Tibial artery (tissue), 4 donors: ENCODE results near the gene EFCAB6.

Experiments
- DNase-seq, 2 donors: peaks; one replicate each; pipeline ENCODE4 v3.0.0-alpha.2; 2019
- H3K27ac ChIP-seq, 2 donors: fragments of 200-600 bp; sonication (generic) in 1 of 2; 1 replicate in 1 of 2; 2 replicates in 1 of 2; pipeline ENCODE4 v1.5.1; 2018 to 2019; ENCODE audit warnings: mild to moderate bottlenecking in 1 of 2
- H3K27me3 ChIP-seq, 2 donors: fragments of 200-600 bp; sonication (generic) in 1 of 2; one replicate each; pipeline versions ENCODE4 v1.5.1 to v1.6.0; 2016 to 2019
- H3K36me3 ChIP-seq, 3 donors: fragments of 200-600 bp; sonication (generic) in 2 of 3; one replicate each; pipeline ENCODE4 v1.5.1; 2016 to 2019; ENCODE audit warnings: mild to moderate bottlenecking in 2 of 3
- H3K4me1 ChIP-seq, 4 donors: fragments of 200-600 bp; sonication (generic) in 2 of 4; 1 replicate in 3 of 4; 2 replicates in 1 of 4; pipeline ENCODE4 v1.5.1; 2016 to 2019
- H3K4me3 ChIP-seq, 2 donors: fragments of 200-600 bp; sonication (generic) in 1 of 2; 1 replicate in 1 of 2; 2 replicates in 1 of 2; pipeline ENCODE4 v1.5.1; 2018 to 2019; ENCODE audit warnings: mild to moderate bottlenecking in 2 of 2
- H3K9me3 ChIP-seq, 3 donors: fragments of 200-600 bp; sonication (generic) in 1 of 3; one replicate each; pipeline ENCODE4 v1.5.1; 2016 to 2019
- intact Hi-C: fragments of 100-400 bp; cut with DNase I; formaldehyde crosslinking; loops from one replicate; pipeline ENCODE4 v1.15.0; 2023; ENCODE audit warnings: low total_unique reads
- TF ChIP-seq, protein P1 (sequence below), 2 experiments: fragments of 200-600 bp in 1 of 2; fragments of 450-650 bp in 1 of 2; IDR thresholded peaks; one replicate each; pipeline ENCODE4 v1.5.1; 2017 to 2019; ENCODE audit warnings: antibody characterized with exemption in 2 of 2, mild to moderate bottlenecking in 1 of 2, moderate library complexity in 1 of 2

The EFCAB6 gene

DNA sequence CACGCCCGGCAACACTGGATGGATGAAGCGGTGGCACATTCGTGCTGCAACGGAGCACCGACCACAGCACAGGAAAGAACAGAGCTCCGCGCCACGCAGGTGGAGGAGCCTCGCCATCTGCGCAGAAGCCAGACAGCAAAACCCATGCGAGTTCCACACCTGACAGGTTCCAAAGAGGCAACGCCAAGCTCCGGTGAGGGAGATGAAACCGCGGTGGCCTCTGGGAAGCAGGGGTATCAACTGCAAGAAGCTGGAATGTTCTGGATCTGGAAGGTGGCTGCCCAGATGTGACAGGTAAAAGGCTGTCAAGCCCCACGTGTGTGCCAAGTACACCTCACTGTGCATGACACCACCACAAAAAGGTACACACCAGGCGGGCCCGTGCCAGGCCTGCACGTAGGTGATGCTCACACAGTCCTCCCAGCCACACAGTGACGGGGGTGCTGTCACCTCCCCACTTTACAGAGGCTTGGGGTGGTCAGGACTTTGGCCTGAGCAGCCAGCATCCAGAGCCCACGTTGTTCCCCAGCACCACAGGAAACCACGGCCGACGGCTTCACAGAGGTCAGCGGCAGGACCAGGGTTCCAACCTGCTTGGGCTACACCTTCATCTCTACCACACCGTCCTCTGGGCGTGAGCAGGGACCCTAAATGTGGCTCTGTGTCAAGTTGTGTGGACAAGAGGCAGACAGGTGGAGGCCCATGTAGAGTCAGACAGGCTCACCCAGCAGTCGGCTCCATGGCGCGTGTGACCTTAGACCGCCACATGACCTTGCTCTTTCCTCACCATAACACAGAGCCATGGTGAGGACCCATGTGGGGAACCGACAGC is 19.7 kb upstream of the EFCAB6 start:
- Histone ChIP-seq H3K36me3 (no peaks in the 10 kb centered on the region), H3K9me3 (no peaks in the 10 kb centered on the region), H3K4me3 (no peak overlapping the region), H3K4me1 (no peaks in the 10 kb centered on the region), H3K27ac (no peak overlapping the region), H3K27me3 (peaks cover 0 to 48% of the 10 kb centered on the region in 2 donors)
- TF ChIP-seq, protein P1, sequence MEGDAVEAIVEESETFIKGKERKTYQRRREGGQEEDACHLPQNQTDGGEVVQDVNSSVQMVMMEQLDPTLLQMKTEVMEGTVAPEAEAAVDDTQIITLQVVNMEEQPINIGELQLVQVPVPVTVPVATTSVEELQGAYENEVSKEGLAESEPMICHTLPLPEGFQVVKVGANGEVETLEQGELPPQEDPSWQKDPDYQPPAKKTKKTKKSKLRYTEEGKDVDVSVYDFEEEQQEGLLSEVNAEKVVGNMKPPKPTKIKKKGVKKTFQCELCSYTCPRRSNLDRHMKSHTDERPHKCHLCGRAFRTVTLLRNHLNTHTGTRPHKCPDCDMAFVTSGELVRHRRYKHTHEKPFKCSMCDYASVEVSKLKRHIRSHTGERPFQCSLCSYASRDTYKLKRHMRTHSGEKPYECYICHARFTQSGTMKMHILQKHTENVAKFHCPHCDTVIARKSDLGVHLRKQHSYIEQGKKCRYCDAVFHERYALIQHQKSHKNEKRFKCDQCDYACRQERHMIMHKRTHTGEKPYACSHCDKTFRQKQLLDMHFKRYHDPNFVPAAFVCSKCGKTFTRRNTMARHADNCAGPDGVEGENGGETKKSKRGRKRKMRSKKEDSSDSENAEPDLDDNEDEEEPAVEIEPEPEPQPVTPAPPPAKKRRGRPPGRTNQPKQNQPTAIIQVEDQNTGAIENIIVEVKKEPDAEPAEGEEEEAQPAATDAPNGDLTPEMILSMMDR (IDR thresholded peaks at IDR 0.05): no peak
- peak in 1 of 2 donors; percentile 50 for DNase-seq
- intact Hi-C loops: no loop called here

DNA sequence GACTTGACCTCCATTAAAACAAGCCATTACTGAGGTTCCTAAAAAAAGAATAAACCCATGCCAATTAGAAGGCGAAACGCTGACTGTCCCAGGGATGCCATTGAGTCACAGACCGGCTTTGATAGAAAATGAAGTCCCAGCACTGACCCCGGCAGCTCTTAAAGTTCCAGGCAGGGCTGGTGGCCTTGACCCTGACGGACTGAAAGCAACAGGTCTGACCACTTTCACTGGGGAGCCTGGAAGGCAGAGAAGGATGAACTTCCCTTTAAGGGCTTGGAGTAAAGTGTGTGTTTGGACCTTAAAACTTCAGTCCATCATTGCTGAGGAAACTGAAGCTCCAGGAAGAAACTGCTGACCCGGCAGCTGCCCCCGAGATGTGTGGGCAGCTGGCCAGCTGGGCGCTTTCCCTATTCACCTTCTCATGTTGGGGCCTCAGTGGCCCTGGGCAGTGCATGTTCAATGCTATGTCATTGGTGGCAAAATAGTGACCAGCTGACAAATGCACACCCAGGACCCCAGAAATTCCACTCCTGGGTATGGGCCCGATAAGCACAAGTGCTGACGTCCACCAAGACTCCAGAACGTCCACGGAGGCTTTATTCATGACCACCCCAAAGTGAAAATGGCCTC is 18.9 kb upstream of the EFCAB6 start:
- peaks cover 0 to 41% of the 10 kb centered on the region in 2 donors for H3K27me3 ChIP-seq
- no peaks in the 10 kb centered on the region for H3K4me1 ChIP-seq
- H3K9me3 ChIP-seq: no peaks in the 10 kb centered on the region
- intact Hi-C loops: no loop called here
- H3K27ac ChIP-seq: no peak overlapping the region
- DNase-seq: peak in 1 of 2 donors; percentile 44
- no peak overlapping the region for H3K4me3 ChIP-seq
- H3K36me3 ChIP-seq: no peaks in the 10 kb centered on the region
- TF ChIP-seq, protein P1 (IDR thresholded peaks at IDR 0.05): no peak

DNA sequence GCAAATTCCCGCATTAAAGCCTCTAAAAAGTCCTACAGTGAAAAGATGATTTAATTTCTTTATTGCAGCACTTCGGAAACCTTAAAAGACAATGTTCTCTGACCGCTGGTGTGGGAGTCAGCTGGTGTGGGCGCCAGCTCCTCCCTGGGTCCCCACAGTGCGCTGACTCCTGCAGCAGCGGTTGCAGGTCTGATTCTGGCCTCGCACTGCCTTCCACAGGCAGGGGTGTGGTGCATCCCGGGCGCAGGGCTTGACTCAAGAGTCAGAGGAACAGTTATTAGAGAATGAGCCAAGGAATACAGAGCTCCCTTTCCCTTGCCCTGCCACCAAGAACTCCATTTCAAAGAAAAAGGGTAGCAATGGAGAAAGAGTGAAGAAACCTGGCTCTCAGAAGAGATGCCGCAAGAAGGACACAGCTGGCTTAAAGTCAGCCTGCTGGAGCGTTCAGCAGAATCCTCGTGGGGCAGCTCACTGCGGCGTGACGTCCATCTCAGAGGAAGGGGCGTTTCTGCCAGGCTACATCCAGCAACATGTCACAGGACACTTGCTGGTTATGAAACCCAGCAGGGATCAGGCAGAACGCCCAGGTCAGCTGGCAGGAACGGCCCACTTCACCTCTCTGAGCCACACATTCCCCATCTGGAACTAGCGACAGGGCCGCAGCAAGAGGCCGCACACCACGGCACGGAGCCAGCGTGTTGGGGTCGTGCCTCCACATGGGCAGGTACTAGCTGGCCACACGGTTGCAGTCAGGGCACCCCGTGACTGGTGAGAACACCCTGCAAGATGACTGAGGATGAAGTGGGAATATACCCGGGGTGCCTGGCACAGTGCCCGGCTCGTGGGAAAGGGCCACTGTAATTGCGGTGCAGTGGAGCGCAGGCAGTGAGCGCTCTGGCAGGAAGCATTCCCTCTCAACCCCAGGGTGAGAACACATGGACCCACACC is 18.1 kb upstream of the EFCAB6 start:
- no peaks in the 10 kb centered on the region for H3K4me1 ChIP-seq
- DNase-seq: peak; percentile 67 to 74
- TF ChIP-seq, protein P1 (IDR thresholded peaks at IDR 0.05): no peak
- H3K4me3 ChIP-seq: no peak overlapping the region
- H3K36me3 ChIP-seq: no peaks in the 10 kb centered on the region
- intact Hi-C loops: no loop called here
- no peak overlapping the region for H3K27ac ChIP-seq
- H3K9me3 ChIP-seq: no peaks in the 10 kb centered on the region
- H3K27me3 ChIP-seq: peaks cover 0 to 34% of the 10 kb centered on the region in 2 donors

DNA sequence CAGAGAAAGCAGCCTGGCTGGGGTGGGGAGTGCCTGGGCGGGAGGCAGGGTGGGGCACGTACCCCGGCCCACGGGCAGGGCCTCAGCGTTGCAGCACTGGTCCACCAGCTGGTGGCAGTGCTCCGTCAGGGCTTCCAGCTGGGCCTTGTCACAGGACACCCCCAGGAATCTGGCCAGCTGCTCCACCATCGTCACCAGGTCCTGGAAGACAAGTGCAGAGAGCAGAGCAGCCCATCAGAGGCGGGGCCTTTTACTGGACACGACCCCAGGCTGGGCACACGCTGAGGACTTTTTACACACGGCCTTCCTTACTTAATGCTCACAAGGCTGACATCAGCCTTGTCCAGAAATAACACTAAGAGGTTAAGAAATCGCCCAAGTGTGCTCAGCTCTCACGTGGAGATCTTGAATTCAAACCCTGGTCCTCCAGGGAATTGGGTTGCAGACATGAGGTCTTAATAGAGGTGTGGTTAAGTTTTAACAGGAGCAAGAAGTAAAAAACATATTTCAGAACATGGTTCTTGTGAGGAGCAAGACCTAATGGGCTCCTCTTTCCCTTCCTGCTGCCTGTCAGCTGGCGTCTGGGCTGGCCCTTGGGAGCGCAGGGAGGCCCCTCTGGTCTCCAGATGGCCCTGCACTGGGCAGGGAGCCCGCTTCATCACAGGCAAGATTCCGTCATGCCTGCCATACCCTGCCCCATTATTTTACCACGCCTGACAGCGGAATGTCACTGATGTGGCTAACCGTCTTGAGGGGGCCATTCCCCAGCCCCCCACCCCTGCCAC is 17.1 kb upstream of the EFCAB6 start:
- Histone ChIP-seq H3K27me3 (peaks cover 0 to 37% of the 10 kb centered on the region in 2 donors), H3K4me3 (no peak overlapping the region), H3K4me1 (no peaks in the 10 kb centered on the region), H3K27ac (no peak overlapping the region), H3K36me3 (no peaks in the 10 kb centered on the region), H3K9me3 (no peaks in the 10 kb centered on the region)
- peak; percentile 64 to 74 for DNase-seq
- TF ChIP-seq, protein P1 (IDR thresholded peaks at IDR 0.05): no peak
- intact Hi-C loops: no loop called here

DNA sequence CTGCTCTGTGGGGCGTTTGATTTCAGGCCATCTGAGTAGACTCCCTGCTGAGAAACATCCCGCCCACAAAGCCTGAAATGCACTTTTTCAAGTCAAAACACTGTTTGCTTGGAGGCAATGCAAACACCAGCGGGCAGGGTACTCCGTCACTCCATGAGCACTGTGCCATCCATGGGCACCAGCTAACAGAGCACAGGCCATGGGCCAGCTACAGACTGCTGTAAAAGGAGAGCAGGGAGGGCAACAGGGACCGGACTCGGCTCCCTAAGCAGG is 16.6 kb upstream of the EFCAB6 start:
- Histone ChIP-seq H3K4me3 (no peak overlapping the region), H3K27me3 (peaks cover 0 to 35% of the 10 kb centered on the region in 2 donors), H3K9me3 (no peaks in the 10 kb centered on the region), H3K36me3 (no peaks in the 10 kb centered on the region), H3K27ac (no peak overlapping the region), H3K4me1 (no peaks in the 10 kb centered on the region)
- DNase-seq: no peak
- intact Hi-C loops: no loop called here
- TF ChIP-seq, protein P1 (IDR thresholded peaks at IDR 0.05): no peak
